ENCODE data around the gene GNG7.

DNA sequence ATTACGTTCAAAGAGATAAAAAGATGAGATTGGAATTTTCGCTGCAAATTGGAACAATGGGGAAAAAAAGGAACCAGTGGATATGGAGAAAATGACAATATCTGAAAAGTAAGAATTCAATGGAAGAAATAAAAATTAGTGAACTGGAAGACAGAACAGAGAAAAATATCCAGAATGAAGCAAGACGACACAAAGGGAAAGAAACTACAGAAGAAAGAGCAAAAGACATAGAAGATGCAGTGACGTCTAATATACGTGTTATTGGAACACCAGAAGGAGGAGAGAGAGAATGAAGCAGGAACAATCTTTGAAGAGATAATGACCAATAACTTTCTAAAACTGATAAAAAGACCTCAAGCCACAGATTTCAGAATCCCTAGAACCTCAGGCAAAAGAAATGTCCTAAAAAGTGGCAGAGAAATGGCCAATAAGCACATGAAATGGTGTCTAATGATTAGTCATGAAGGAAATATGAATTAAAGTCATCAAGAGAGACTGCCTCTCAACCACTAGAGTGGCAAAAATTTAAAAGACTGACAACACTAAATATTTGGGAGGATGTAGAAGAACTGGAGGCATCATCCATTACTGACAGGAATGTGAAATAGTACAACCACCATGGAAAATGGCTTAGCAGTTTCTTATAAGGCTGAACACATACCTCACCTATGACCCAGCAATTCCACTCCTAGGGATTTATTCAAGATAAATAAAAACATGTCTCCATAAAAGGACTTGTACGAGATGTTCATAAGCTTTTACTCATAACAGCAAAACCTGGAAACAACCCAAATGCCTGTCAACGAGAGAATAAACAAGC lies 170.0 kb downstream of the GNG7 start:
- TF ChIP-seq CTCF (IDR thresholded peaks at IDR 0.05; ENCODE audit: extremely low read depth in 1 of 2, insufficient read depth in 1 of 2, low read depth in 1 of 2, low read length in 2 of 2) (no peak), EZH2 (IDR thresholded peaks at IDR 0.05; ENCODE audit: borderline replicate concordance, low read depth, low read length, severe bottlenecking) (no peak), POLR2A (IDR thresholded peaks at IDR 0.05; ENCODE audit: low read depth, low read length) (peak; percentile 36), JUN (IDR thresholded peaks at IDR 0.05; ENCODE audit: borderline replicate concordance, insufficient read depth, insufficient read length, low read depth) (peak; percentile 53), MAX (IDR thresholded peaks at IDR 0.05; ENCODE audit: insufficient read depth, insufficient read length) (no peak), POLR2AphosphoS5 (IDR thresholded peaks at IDR 0.05; ENCODE audit: insufficient read depth, low read depth, low read length) (peak; percentile 45), FOS (IDR thresholded peaks at IDR 0.05; ENCODE audit: borderline replicate concordance, insufficient read depth, low read length) (peak; percentile 50)

Measured in endothelial cell of umbilical vein (primary cell).